Mesendoderm (in vitro differentiated cells): ENCODE measurements around the gene RHOT1.

Experiments
- DNase-seq: peaks from one replicate; pipeline ENCODE4 v3.0.0; 2013
- H2AK5ac ChIP-seq: 2 replicates; pipeline ENCODE4 v1.6.1; 2013; ENCODE audit warnings: low read length, inconsistent platforms
- H2BK120ac ChIP-seq: 2 replicates; pipeline ENCODE4 v1.6.1; 2013; ENCODE audit warnings: low read depth, mild to moderate bottlenecking, low read length, moderate library complexity, mixed read lengths
- H2BK15ac ChIP-seq: replicated peaks from 2 replicates; pipeline ENCODE4 v1.6.1; 2013; ENCODE audit warnings: low read depth, mild to moderate bottlenecking, moderate library complexity
- H2BK5ac ChIP-seq: 2 replicates; pipeline ENCODE4 v1.6.1; 2013; ENCODE audit warnings: low read length, inconsistent platforms
- H3K18ac ChIP-seq: 2 replicates; pipeline ENCODE4 v1.6.1; 2013; ENCODE audit warnings: mild to moderate bottlenecking, low read length, mixed read lengths
- H3K23ac ChIP-seq: one replicate; pipeline ENCODE4 v1.6.1; 2013; ENCODE audit warnings: low read length
- H3K27ac ChIP-seq: 2 replicates; pipeline ENCODE4 v1.5.1; 2013; ENCODE audit warnings: low read depth, mild to moderate bottlenecking, inconsistent platforms, low read length, moderate library complexity
- H3K27me3 ChIP-seq: 2 replicates; pipeline ENCODE4 v1.6.1; 2013; ENCODE audit warnings: low read length, control low read depth, mild to moderate bottlenecking, inconsistent platforms; ENCODE audit not compliant: insufficient read depth, poor library complexity
- H3K36me3 ChIP-seq: 2 replicates; pipeline ENCODE4 v1.6.1; 2013; ENCODE audit warnings: low read length, inconsistent platforms; ENCODE audit not compliant: control insufficient read depth, insufficient read depth
- H3K4ac ChIP-seq: one replicate; pipeline ENCODE4 v1.6.1; 2013; ENCODE audit warnings: low read depth, mild to moderate bottlenecking, low read length, moderate library complexity
- H3K4me1 ChIP-seq: 2 replicates; pipeline ENCODE4 v1.6.1; 2013; ENCODE audit warnings: low read depth, low read length, inconsistent platforms; ENCODE audit not compliant: control insufficient read depth
- H3K4me2 ChIP-seq: 2 replicates; pipeline ENCODE4 v1.6.1; 2013; ENCODE audit warnings: low read length
- H3K4me3 ChIP-seq: 2 replicates; pipeline ENCODE4 v1.5.1; 2013; ENCODE audit warnings: mild to moderate bottlenecking, low read length
- H3K56ac ChIP-seq: one replicate; pipeline ENCODE4 v1.6.1; 2013; ENCODE audit warnings: low read length
- H3K79me1 ChIP-seq: 2 replicates; pipeline ENCODE4 v1.6.1; 2013; ENCODE audit warnings: low read length, inconsistent platforms
- H3K79me2 ChIP-seq: 2 replicates; pipeline ENCODE4 v1.6.1; 2013; ENCODE audit warnings: mild to moderate bottlenecking, low read length; ENCODE audit not compliant: control insufficient read depth, insufficient read depth
- H3K9ac ChIP-seq: 2 replicates; pipeline ENCODE4 v1.6.1; 2013; ENCODE audit warnings: low read length, inconsistent platforms
- H4K5ac ChIP-seq: one replicate; pipeline ENCODE4 v1.6.1; 2013; ENCODE audit warnings: low read length
- H4K8ac ChIP-seq: one replicate; pipeline ENCODE4 v1.6.1; 2013; ENCODE audit warnings: low read depth, mild to moderate bottlenecking, control low read depth, low read length, moderate library complexity
- WGBS: extraction: QIAGEN DNeasy Blood & Tissue Kit; methylation state at CpG from one replicate; pipeline ENCODE4 v1.1.7; 2013; ENCODE audit warnings: low lambda C conversion rate, missing lambda C conversion rate; ENCODE audit not compliant: insufficient coverage; ENCODE audit errors: extremely low coverage; 5-methylcytosine and 5-hydroxymethylcytosine counted together

The RHOT1 gene

DNA sequence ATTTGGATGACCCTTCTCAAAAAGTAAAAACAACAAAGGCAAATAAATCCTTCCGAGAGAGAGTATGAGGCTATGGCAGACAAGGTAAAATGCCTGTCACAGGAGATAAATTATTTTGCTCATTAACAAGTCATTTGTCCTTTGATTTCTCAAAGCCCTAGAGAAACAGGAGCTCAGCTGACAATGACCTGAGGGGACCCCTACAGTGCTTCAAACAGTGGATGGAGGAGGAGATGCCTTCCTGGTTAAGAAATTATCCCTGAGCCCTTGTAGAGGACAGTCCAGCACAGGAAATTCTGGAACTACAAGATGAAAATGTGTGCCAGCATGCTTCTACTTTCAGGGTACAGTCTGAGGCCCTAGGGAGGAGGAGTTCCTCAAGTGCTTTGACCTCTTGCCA, 99.3 kb downstream of the RHOT1 start:
- H3K56ac ChIP-seq = no peak overlapping the region
- H3K23ac ChIP-seq = no peak overlapping the region
- no peak overlapping the region for H3K9ac ChIP-seq
- no peaks in the 10 kb centered on the region for H3K27me3 ChIP-seq
- no CpG with 5 or more reads among the region's 1 CpG for WGBS
- H3K4me3 ChIP-seq = no peak overlapping the region
- no peak overlapping the region for H2BK5ac ChIP-seq
- H3K4me1 ChIP-seq = peaks cover 4% of the 10 kb centered on the region
- H2AK5ac ChIP-seq = no peak overlapping the region
- no peaks in the 10 kb centered on the region for H3K36me3 ChIP-seq
- no peaks in the 10 kb centered on the region for H3K79me2 ChIP-seq
- H3K79me1 ChIP-seq = no peaks in the 10 kb centered on the region
- H4K5ac ChIP-seq = no peak overlapping the region
- no peak overlapping the region for H2BK120ac ChIP-seq
- H3K27ac ChIP-seq = no peak overlapping the region
- DNase-seq = peak; percentile 43
- no peak overlapping the region for H2BK15ac ChIP-seq
- H3K4me2 ChIP-seq = no peak overlapping the region
- H3K4ac ChIP-seq = no peak overlapping the region
- H4K8ac ChIP-seq = no peak overlapping the region
- no peak overlapping the region for H3K18ac ChIP-seq

GRCh38 chr17:32249475-32249874, 107.2 kb downstream of the RHOT1 start:
- no peak overlapping the region for H3K27ac ChIP-seq
- no peaks in the 10 kb centered on the region for H3K27me3 ChIP-seq
- H3K56ac ChIP-seq = no peak overlapping the region
- H2AK5ac ChIP-seq = no peak overlapping the region
- H3K18ac ChIP-seq = no peak overlapping the region
- no peak overlapping the region for H3K4me3 ChIP-seq
- no peak overlapping the region for H3K9ac ChIP-seq
- no peak overlapping the region for H4K5ac ChIP-seq
- no peaks in the 10 kb centered on the region for H3K4me1 ChIP-seq
- H3K23ac ChIP-seq = no peak overlapping the region
- peak; percentile 68 for DNase-seq
- H4K8ac ChIP-seq = no peak overlapping the region
- H3K4me2 ChIP-seq = no peak overlapping the region
- no peaks in the 10 kb centered on the region for H3K79me2 ChIP-seq
- H2BK5ac ChIP-seq = no peak overlapping the region
- no peaks in the 10 kb centered on the region for H3K36me3 ChIP-seq
- no peak overlapping the region for H2BK120ac ChIP-seq
- H3K79me1 ChIP-seq = no peaks in the 10 kb centered on the region
- H2BK15ac ChIP-seq = no peak overlapping the region
- WGBS = no CpG with 5 or more reads among the region's 3 CpGs
- no peak overlapping the region for H3K4ac ChIP-seq

GRCh38 chr17:32253117-32253611, 110.9 kb downstream of the RHOT1 start:
- Histone ChIP-seq H3K23ac (no peak overlapping the region), H3K4me3 (no peak overlapping the region), H3K4me1 (no peaks in the 10 kb centered on the region), H2AK5ac (no peak overlapping the region), H3K27ac (no peak overlapping the region), H3K27me3 (no peaks in the 10 kb centered on the region), H3K36me3 (no peaks in the 10 kb centered on the region), H2BK15ac (no peak overlapping the region), H2BK5ac (no peak overlapping the region), H3K9ac (no peak overlapping the region), H3K56ac (no peak overlapping the region), H4K8ac (no peak overlapping the region), H3K4me2 (no peak overlapping the region), H3K79me1 (no peaks in the 10 kb centered on the region), H4K5ac (no peak overlapping the region), H2BK120ac (no peak overlapping the region), H3K4ac (no peak overlapping the region), H3K18ac (no peak overlapping the region), H3K79me2 (no peaks in the 10 kb centered on the region)
- peak; percentile 86 for DNase-seq
- WGBS = no CpG with 5 or more reads among the region's 12 CpGs

DNA sequence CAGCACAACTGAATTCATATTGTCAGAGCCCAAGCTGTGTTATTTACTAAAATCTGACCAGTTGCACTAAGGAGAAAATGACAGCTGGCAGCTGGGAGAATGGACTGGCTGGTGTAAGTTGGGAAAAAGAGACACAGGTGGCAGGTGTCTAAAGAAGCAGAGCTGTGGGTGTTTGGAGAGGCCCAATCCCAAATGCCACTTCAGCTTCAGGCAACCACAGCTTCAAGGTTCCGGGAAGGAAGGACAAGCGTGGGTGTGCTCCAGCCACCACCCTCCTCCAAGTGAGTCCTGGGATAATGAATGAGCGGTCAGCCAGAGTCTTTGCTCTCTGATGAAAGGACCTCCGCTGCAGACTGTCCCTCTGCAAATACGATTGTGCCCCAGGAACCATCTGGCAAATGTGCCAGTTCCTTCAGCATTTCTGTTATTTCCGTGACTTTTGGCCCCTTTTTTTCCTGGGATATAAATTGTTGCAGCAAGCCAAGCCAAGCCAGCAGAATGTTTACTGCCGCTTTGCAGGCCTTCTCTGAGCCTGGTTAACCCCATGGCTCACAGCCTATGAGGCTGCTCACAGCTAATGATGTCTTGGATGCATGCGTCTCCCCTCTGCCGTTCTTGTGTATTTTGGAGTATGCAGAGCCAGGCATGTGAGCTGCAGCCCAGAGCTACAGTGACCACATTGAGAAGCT, 113.9 kb downstream of the RHOT1 start:
- no peaks in the 10 kb centered on the region for H3K36me3 ChIP-seq
- no peaks in the 10 kb centered on the region for H3K79me1 ChIP-seq

DNA sequence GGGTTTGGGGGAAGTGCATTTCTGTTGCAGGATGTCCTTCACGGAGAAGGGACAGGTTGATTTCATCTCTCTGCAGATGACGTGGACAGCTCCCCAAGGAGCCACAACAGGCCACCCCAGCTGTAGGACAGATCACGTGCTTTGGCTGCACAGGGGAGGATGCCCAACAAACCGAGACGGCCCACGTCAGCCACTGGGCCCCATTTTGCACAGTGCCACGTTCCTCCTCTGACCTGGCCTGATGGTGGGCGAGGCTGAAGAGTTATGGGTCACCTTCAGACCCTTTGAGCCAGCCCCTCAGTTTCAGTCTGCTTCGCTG, 114.4 kb downstream of the RHOT1 start:
- H2AK5ac ChIP-seq = no peak overlapping the region
- no peak for DNase-seq
- no peaks in the 10 kb centered on the region for H3K36me3 ChIP-seq
- no peak overlapping the region for H3K4me2 ChIP-seq
- no peak overlapping the region for H4K5ac ChIP-seq
- no peak overlapping the region for H2BK120ac ChIP-seq
- no peaks in the 10 kb centered on the region for H3K4me1 ChIP-seq
- H3K4ac ChIP-seq = no peak overlapping the region
- no peak overlapping the region for H3K56ac ChIP-seq
- WGBS = no CpG with 5 or more reads among the region's 9 CpGs
- H3K9ac ChIP-seq = no peak overlapping the region
- no peaks in the 10 kb centered on the region for H3K79me2 ChIP-seq
- no peak overlapping the region for H2BK15ac ChIP-seq
- H3K27me3 ChIP-seq = no peaks in the 10 kb centered on the region
- H3K27ac ChIP-seq = no peak overlapping the region
- H2BK5ac ChIP-seq = no peak overlapping the region
- no peak overlapping the region for H3K18ac ChIP-seq
- H3K23ac ChIP-seq = no peak overlapping the region
- H4K8ac ChIP-seq = no peak overlapping the region
- no peaks in the 10 kb centered on the region for H3K79me1 ChIP-seq
- no peak overlapping the region for H3K4me3 ChIP-seq

More for the DNA sequence above, 113.9 kb downstream of the RHOT1 start:
- WGBS = no CpG with 5 or more reads among the region's 9 CpGs
- Histone ChIP-seq H4K5ac (no peak overlapping the region), H2BK5ac (no peak overlapping the region), H4K8ac (no peak overlapping the region), H2BK120ac (no peak overlapping the region), H3K27ac (no peak overlapping the region), H3K23ac (no peak overlapping the region), H2AK5ac (no peak overlapping the region), H3K4me1 (no peaks in the 10 kb centered on the region), H3K4me2 (no peak overlapping the region), H2BK15ac (no peak overlapping the region), H3K4ac (no peak overlapping the region), H3K79me2 (no peaks in the 10 kb centered on the region), H3K56ac (no peak overlapping the region), H3K4me3 (no peak overlapping the region), H3K27me3 (no peaks in the 10 kb centered on the region), H3K9ac (no peak overlapping the region), H3K18ac (no peak overlapping the region)
- DNase-seq = no peak
